ENCODE data around the gene KLHL1.

KLHL1 gene

GRCh38 chr13:69970520-69970919, 137.7 kb downstream of the KLHL1 start:
- DNase-seq (ENCODE audit: low read depth in 2 of 2), result peak in 1 of 2 donors; percentile 5
- TF ChIP-seq CTCF (IDR thresholded peaks at IDR 0.05; ENCODE audit: low read depth, low read length), result no peak
- H3K4me3 ChIP-seq (replicated peaks in 1 of 2; ENCODE audit: low read depth in 2 of 2, low read length in 2 of 2), result no peak overlapping the region

- DNase-seq (ENCODE audit: low read depth in 2 of 2), result no peak
- no peak for TF ChIP-seq CTCF (IDR thresholded peaks at IDR 0.05; ENCODE audit: low read depth, low read length)
- no peak overlapping the region for H3K4me3 ChIP-seq (replicated peaks in 1 of 2; ENCODE audit: low read depth in 2 of 2, low read length in 2 of 2)
Observed at GRCh38 chr13:69959046-69959445, 149.2 kb downstream of the KLHL1 start.

- no peak overlapping the region for H3K4me3 ChIP-seq (replicated peaks in 1 of 2; ENCODE audit: low read depth in 2 of 2, low read length in 2 of 2)
- DNase-seq (ENCODE audit: low read depth in 2 of 2), result no peak
- TF ChIP-seq CTCF (IDR thresholded peaks at IDR 0.05; ENCODE audit: low read depth, low read length), result no peak
Observed at GRCh38 chr13:69956839-69957238, 151.4 kb downstream of the KLHL1 start.

- H3K4me3 ChIP-seq (replicated peaks in 1 of 2; ENCODE audit: low read depth in 2 of 2, low read length in 2 of 2), result no peak overlapping the region
- DNase-seq (ENCODE audit: low read depth in 2 of 2), result no peak
- TF ChIP-seq CTCF (IDR thresholded peaks at IDR 0.05; ENCODE audit: low read depth, low read length), result no peak
Observed at GRCh38 chr13:69956349-69956748, 151.9 kb downstream of the KLHL1 start.

GRCh38 chr13:69955271-69955670, 153.0 kb downstream of the KLHL1 start:
- no peak overlapping the region for H3K4me3 ChIP-seq (replicated peaks in 1 of 2; ENCODE audit: low read depth in 2 of 2, low read length in 2 of 2)
- TF ChIP-seq CTCF (IDR thresholded peaks at IDR 0.05; ENCODE audit: low read depth, low read length), result no peak
- no peak for DNase-seq (ENCODE audit: low read depth in 2 of 2)

GRCh38 chr13:69951412-69951811, 156.8 kb downstream of the KLHL1 start:
- DNase-seq (ENCODE audit: low read depth in 2 of 2), result no peak
- no peak for TF ChIP-seq CTCF (IDR thresholded peaks at IDR 0.05; ENCODE audit: low read depth, low read length)
- no peak overlapping the region for H3K4me3 ChIP-seq (replicated peaks in 1 of 2; ENCODE audit: low read depth in 2 of 2, low read length in 2 of 2)

GRCh38 chr13:69950160-69950559, 158.1 kb downstream of the KLHL1 start:
- DNase-seq (ENCODE audit: low read depth in 2 of 2), result no peak
- no peak overlapping the region for H3K4me3 ChIP-seq (replicated peaks in 1 of 2; ENCODE audit: low read depth in 2 of 2, low read length in 2 of 2)
- no peak for TF ChIP-seq CTCF (IDR thresholded peaks at IDR 0.05; ENCODE audit: low read depth, low read length)
